GM21367 (cell line): ENCODE results near the gene ARPP21.

ENCODE experiments used
- ATAC-seq: cut with Tn5 transposase; IDR thresholded peaks from one replicate; pipeline ENCODE4 v1.9.1; 2021; ENCODE audit not compliant: unreplicated experiment

The ARPP21 gene

GRCh38 chr3:35727179-35727578, 87.9 kb downstream of the ARPP21 start:
- ATAC-seq: no peak

- ATAC-seq: no peak
These were observed 94.0 kb downstream of the ARPP21 start for GRCh38 chr3:35733341-35733740.

GRCh38 chr3:35733864-35734263, 94.5 kb downstream of the ARPP21 start:
- no peak for ATAC-seq

- ATAC-seq: no peak
These were observed 97.8 kb downstream of the ARPP21 start for GRCh38 chr3:35737080-35737479.

- no peak for ATAC-seq
These were observed 98.2 kb downstream of the ARPP21 start for GRCh38 chr3:35737527-35737926.

GRCh38 chr3:35737934-35738706, 98.8 kb downstream of the ARPP21 start:
- no peak for ATAC-seq

GRCh38 chr3:35739181-35739809, 100.0 kb downstream of the ARPP21 start:
- ATAC-seq: no peak

- no peak for ATAC-seq
These were observed 100.7 kb downstream of the ARPP21 start for GRCh38 chr3:35739964-35740527.

- ATAC-seq: no peak
These were observed 103.9 kb downstream of the ARPP21 start for GRCh38 chr3:35743218-35743617.

- no peak for ATAC-seq
These were observed 105.1 kb downstream of the ARPP21 start for GRCh38 chr3:35744419-35744818.

GRCh38 chr3:35745351-35745750, 106.0 kb downstream of the ARPP21 start:
- no peak for ATAC-seq

- ATAC-seq: no peak
These were observed 106.6 kb downstream of the ARPP21 start for GRCh38 chr3:35745802-35746484.

GRCh38 chr3:35746492-35746891, 107.2 kb downstream of the ARPP21 start:
- no peak for ATAC-seq

- ATAC-seq: no peak
These were observed 108.8 kb downstream of the ARPP21 start for GRCh38 chr3:35748144-35748543.

GRCh38 chr3:35751207-35751606, 111.9 kb downstream of the ARPP21 start:
- no peak for ATAC-seq

- ATAC-seq: no peak
These were observed 118.8 kb downstream of the ARPP21 start for GRCh38 chr3:35757991-35758757.

- ATAC-seq: no peak
These were observed 120.8 kb downstream of the ARPP21 start for GRCh38 chr3:35760146-35760545.

- ATAC-seq: no peak
These were observed 122.0 kb downstream of the ARPP21 start for GRCh38 chr3:35761311-35761710.

- no peak for ATAC-seq
These were observed 133.2 kb downstream of the ARPP21 start for GRCh38 chr3:35772381-35773015.

- no peak for ATAC-seq
These were observed 134.1 kb downstream of the ARPP21 start for GRCh38 chr3:35773417-35773816.
